ENCODE measurements around the gene CLIC4.
"Not testable (repeated sequence)": the region's sequence is repeated elsewhere in the genome, so short reads cannot be mapped to it uniquely, and the experiment has no call there.

The CLIC4 gene

GRCh38 chr1:24720152-24720551, 25.1 kb upstream of the CLIC4 start:
- DNase-seq = no peak

- DNase-seq = no peak
These were observed 23.7 kb upstream of the CLIC4 start for GRCh38 chr1:24721533-24721932.

GRCh38 chr1:24722073-24723035, 22.9 kb upstream of the CLIC4 start:
- not testable (repeated sequence) for DNase-seq

- DNase-seq = no peak
These were observed 20.7 kb upstream of the CLIC4 start for GRCh38 chr1:24724345-24725208.

- no peak for DNase-seq
These were observed 20.0 kb upstream of the CLIC4 start for GRCh38 chr1:24725209-24725651.

GRCh38 chr1:24726741-24727140, 18.5 kb upstream of the CLIC4 start:
- no peak for DNase-seq

- no peak for DNase-seq
These were observed 17.6 kb upstream of the CLIC4 start for GRCh38 chr1:24727501-24728216.

GRCh38 chr1:24728982-24729381, 16.3 kb upstream of the CLIC4 start:
- DNase-seq = no peak

GRCh38 chr1:24732186-24732885, 12.9 kb upstream of the CLIC4 start:
- no peak for DNase-seq

- not testable (repeated sequence) for DNase-seq
These were observed 11.9 kb upstream of the CLIC4 start for GRCh38 chr1:24733342-24733741.

- DNase-seq = no peak
These were observed 10.1 kb upstream of the CLIC4 start for GRCh38 chr1:24735156-24735508.

- DNase-seq = no peak
These were observed 9.5 kb upstream of the CLIC4 start for GRCh38 chr1:24735509-24736375.

- no peak for DNase-seq
These were observed 7.7 kb upstream of the CLIC4 start for GRCh38 chr1:24737368-24738117.

GRCh38 chr1:24739241-24739640, 6.0 kb upstream of the CLIC4 start:
- DNase-seq = no peak

- DNase-seq = no peak
These were observed 2.9 kb upstream of the CLIC4 start for GRCh38 chr1:24742090-24742938.

- no peak for DNase-seq
These were observed 1.6 kb upstream of the CLIC4 start for GRCh38 chr1:24743404-24744211.

- DNase-seq = no peak
These were observed 615 bp downstream of the CLIC4 start for GRCh38 chr1:24745711-24746413.
